Endothelial cell of umbilical vein (primary cell): ENCODE results near the gene LPP. TPM values are rescaled to one million over a fixed set of nuclear protein-coding genes. Genes with fewer than 3 reads are reported as not detected.

Source experiments
- BruUV-seq: library from RNA; stranded (reverse); fragments of 400-500 nt; replicated peaks from 2 replicates; lab custom pipeline; 2021; lab: Mats Ljungman, UMichigan
- CTCF ChIA-PET: fragments of 300-600, 350-600 bp; sonication (Branson Sonifier 250); formaldehyde crosslinking; loops from one replicate; lab custom pipeline; 2021; ENCODE audit warnings: antibody characterized with exemption, inconsistent platforms; lab: Charles Lee
- POLR2A ChIA-PET: fragments of 300-600, 350-600 bp; sonication (Branson Sonifier 250); formaldehyde crosslinking; loops from one replicate; lab custom pipeline; 2021; ENCODE audit warnings: antibody characterized with exemption, inconsistent platforms; lab: Charles Lee
- DNase-seq: peaks from one replicate; pipeline ENCODE4 v3.0.0-alpha.2; 2011; ENCODE audit warnings: low read depth, low spot score
- FAIRE-seq: peaks from 2 replicates; lab custom pipeline; 2011; peaks lifted over from hg19 to GRCh38; lab: Jason Lieb, UNC
- H2AFZ ChIP-seq: 2 replicates; pipeline ENCODE4 v1.6.0; 2012; ENCODE audit warnings: low read depth, low read length, control low read depth, inconsistent platforms
- H3K27ac ChIP-seq: 2 replicates; pipeline ENCODE4 v1.5.1; 2011; ENCODE audit warnings: low read depth, mild to moderate bottlenecking, control low read depth, low read length, moderate library complexity; ENCODE audit not compliant: insufficient read depth
- H3K27me3 ChIP-seq, 2 experiments: 2 replicates each; pipeline versions ENCODE4 v1.6.0 to v1.6.1; 2011; ENCODE audit warnings: low read length in 2 of 2, mixed read lengths in 1 of 2; ENCODE audit not compliant: control insufficient read depth in 2 of 2, insufficient read depth in 2 of 2
- H3K36me3 ChIP-seq, 2 experiments: 2 replicates in 1 of 2; 3 replicates in 1 of 2; pipeline ENCODE4 v1.5.1; 2011; ENCODE audit warnings: low read length in 2 of 2, mild to moderate bottlenecking in 1 of 2, moderate library complexity in 1 of 2; ENCODE audit not compliant: control insufficient read depth in 2 of 2, insufficient read depth in 2 of 2; ENCODE audit errors: extremely low read depth in 1 of 2
- H3K4me1 ChIP-seq: 3 replicates; pipeline ENCODE4 v1.5.1; 2011; ENCODE audit warnings: mild to moderate bottlenecking, low read length; ENCODE audit not compliant: control insufficient read depth, insufficient read depth; ENCODE audit errors: extremely low read depth
- H3K4me2 ChIP-seq: 2 replicates; pipeline ENCODE4 v1.6.1; 2011; ENCODE audit warnings: low read length, control low read depth, mixed read lengths; ENCODE audit not compliant: insufficient read depth
- H3K4me3 ChIP-seq, 3 experiments: fragments of 200-600 bp in 1 of 3; sonication (generic), shearing (Covaris generic) in 1 of 3; replicated peaks in 1 of 3; 2 replicates each; pipeline ENCODE4 v1.5.1; 2011 to 2016; ENCODE audit warnings: control low read depth in 3 of 3, low read length in 3 of 3, mild to moderate bottlenecking in 2 of 3, inconsistent platforms in 1 of 3, low read depth in 1 of 3, moderate library complexity in 1 of 3; ENCODE audit not compliant: insufficient read depth in 1 of 3
- H3K79me2 ChIP-seq: 2 replicates; pipeline ENCODE4 v1.6.0; 2012; ENCODE audit warnings: low read length, inconsistent platforms; ENCODE audit not compliant: control insufficient read depth, insufficient read depth
- H3K9ac ChIP-seq: replicated peaks from 2 replicates; pipeline ENCODE3; 2011; ENCODE audit warnings: low read length, control low read depth; ENCODE audit not compliant: insufficient read depth; ENCODE audit errors: extremely low read depth
- H3K9me1 ChIP-seq: replicated peaks from 3 replicates; pipeline ENCODE4 v1.6.0; 2011; ENCODE audit warnings: mild to moderate bottlenecking, low read length; ENCODE audit not compliant: control insufficient read depth, insufficient read depth; ENCODE audit errors: extremely low read depth
- H3K9me3 ChIP-seq: replicated peaks from 2 replicates; pipeline ENCODE4 v1.5.1; 2012; ENCODE audit warnings: low read length, inconsistent platforms; ENCODE audit not compliant: control insufficient read depth, insufficient read depth
- H4K20me1 ChIP-seq: replicated peaks from 2 replicates; pipeline ENCODE3; 2011; ENCODE audit warnings: mild to moderate bottlenecking, low read length; ENCODE audit not compliant: control insufficient read depth, insufficient read depth; ENCODE audit errors: extremely low read depth
- EZH2 ChIP-seq: IDR thresholded peaks from 2 replicates; pipeline ENCODE4 v1.6.1; 2012; ENCODE audit warnings: borderline replicate concordance, low read depth, mild to moderate bottlenecking, moderate library complexity, low read length, inconsistent platforms; ENCODE audit not compliant: severe bottlenecking
- FOS ChIP-seq: IDR thresholded peaks from 2 replicates; pipeline ENCODE4 v1.6.1; 2011; ENCODE audit warnings: mild to moderate bottlenecking, low read length, moderate library complexity, borderline replicate concordance; ENCODE audit not compliant: insufficient read depth
- GATA2 ChIP-seq: IDR thresholded peaks from 2 replicates; pipeline ENCODE4 v1.7.0; 2011; ENCODE audit warnings: low read depth, mild to moderate bottlenecking, moderate library complexity, mixed read lengths, low read length; ENCODE audit not compliant: insufficient read length, insufficient read depth
- JUN ChIP-seq: IDR thresholded peaks from 2 replicates; pipeline ENCODE4 v1.6.1; 2011; ENCODE audit warnings: borderline replicate concordance, low read depth; ENCODE audit not compliant: insufficient read length, insufficient read depth
- MYC ChIP-seq: IDR thresholded peaks from one replicate; pipeline ENCODE4 v1.6.1; 2011; ENCODE audit warnings: mild to moderate bottlenecking, low read depth, low read length
- POLR2A ChIP-seq: IDR thresholded peaks from 2 replicates; pipeline ENCODE4 v1.6.1; 2012; ENCODE audit warnings: low read depth, mild to moderate bottlenecking, control low read depth, low read length
- dilution Hi-C: fragments of 300-500 bp; cut with MboI; formaldehyde crosslinking; loops from one replicate; pipeline ENCODE4 v1.15.0; 2019; ENCODE audit warnings: low sequenced_read_pairs; ENCODE audit not compliant: extremely low pct_ligation_motif_present
- intact Hi-C: fragments of 100-400 bp; cut with micrococcal nuclease; formaldehyde crosslinking; loops from one replicate; pipeline ENCODE4 v1.10.0; 2022
- polyA plus RNA-seq, 4 experiments: library from polyadenylated mRNA; depleted of rRNA in 3 of 4; stranded (reverse) in 3 of 4; unstranded in 1 of 4; fragments of >200 nt; gene quantifications; 2 replicates each; pipeline versions ENCODE4 v1.2.1 to v1.2.3, GENCODE V29; 2011 to 2012; ENCODE audit warnings: missing spikeins in 1 of 4
- total RNA-seq: library from RNA; stranded (reverse); gene quantifications from 2 replicates; pipeline ENCODE4 v1.2.3, GENCODE V29; 2021
- TF ChIP-seq, protein P1 (sequence below): IDR thresholded peaks from 2 replicates; pipeline ENCODE4 v1.6.1; 2011; ENCODE audit not compliant: insufficient read depth, insufficient read length
- TF ChIP-seq, protein P2 (sequence below), 2 donors: IDR thresholded peaks; 1 replicate in 1 of 2; 2 replicates in 1 of 2; pipeline ENCODE4 v1.5.1; 2011; ENCODE audit warnings: low read length in 2 of 2, mild to moderate bottlenecking in 2 of 2, moderate library complexity in 2 of 2, control low read depth in 1 of 2, inconsistent platforms in 1 of 2, low read depth in 1 of 2; ENCODE audit not compliant: insufficient read depth in 1 of 2; ENCODE audit errors: extremely low read depth in 1 of 2

The LPP gene
- total and polyA plus RNA-seq, 2 donors (not counting 3 experiments of a cell fraction or from before 2014, with no cell fraction given) = 16.9 to 153 TPM

GRCh38 chr3:188199386-188199785, 45.4 kb downstream of the LPP start:
- H3K9me3 ChIP-seq = no peaks in the 10 kb centered on the region
- dilution Hi-C loops (no loop called here), intact Hi-C loops (no loop called here)
- H4K20me1 ChIP-seq = no peaks in the 10 kb centered on the region
- no peak for FAIRE-seq
- no peaks in the 10 kb centered on the region for H3K27me3 ChIP-seq
- ChIA-PET CTCF (no interaction called here), POLR2A (no interaction called here)
- H3K4me1 ChIP-seq = peaks cover 19% of the 10 kb centered on the region
- no peak overlapping the region for H3K4me2 ChIP-seq
- H3K79me2 ChIP-seq = peaks cover 63% of the 10 kb centered on the region
- H3K9ac ChIP-seq = no peak overlapping the region
- no peak overlapping the region for H3K27ac ChIP-seq
- TF ChIP-seq GATA2 (no peak), MYC (no peak), JUN (no peak), FOS (no peak), POLR2A (no peak), EZH2 (no peak)
- TF ChIP-seq, protein P1, sequence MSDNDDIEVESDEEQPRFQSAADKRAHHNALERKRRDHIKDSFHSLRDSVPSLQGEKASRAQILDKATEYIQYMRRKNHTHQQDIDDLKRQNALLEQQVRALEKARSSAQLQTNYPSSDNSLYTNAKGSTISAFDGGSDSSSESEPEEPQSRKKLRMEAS = no peak
- TF ChIP-seq, protein P2, sequence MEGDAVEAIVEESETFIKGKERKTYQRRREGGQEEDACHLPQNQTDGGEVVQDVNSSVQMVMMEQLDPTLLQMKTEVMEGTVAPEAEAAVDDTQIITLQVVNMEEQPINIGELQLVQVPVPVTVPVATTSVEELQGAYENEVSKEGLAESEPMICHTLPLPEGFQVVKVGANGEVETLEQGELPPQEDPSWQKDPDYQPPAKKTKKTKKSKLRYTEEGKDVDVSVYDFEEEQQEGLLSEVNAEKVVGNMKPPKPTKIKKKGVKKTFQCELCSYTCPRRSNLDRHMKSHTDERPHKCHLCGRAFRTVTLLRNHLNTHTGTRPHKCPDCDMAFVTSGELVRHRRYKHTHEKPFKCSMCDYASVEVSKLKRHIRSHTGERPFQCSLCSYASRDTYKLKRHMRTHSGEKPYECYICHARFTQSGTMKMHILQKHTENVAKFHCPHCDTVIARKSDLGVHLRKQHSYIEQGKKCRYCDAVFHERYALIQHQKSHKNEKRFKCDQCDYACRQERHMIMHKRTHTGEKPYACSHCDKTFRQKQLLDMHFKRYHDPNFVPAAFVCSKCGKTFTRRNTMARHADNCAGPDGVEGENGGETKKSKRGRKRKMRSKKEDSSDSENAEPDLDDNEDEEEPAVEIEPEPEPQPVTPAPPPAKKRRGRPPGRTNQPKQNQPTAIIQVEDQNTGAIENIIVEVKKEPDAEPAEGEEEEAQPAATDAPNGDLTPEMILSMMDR (IDR thresholded peaks at IDR 0.05; ENCODE audit: extremely low read depth in 1 of 2, insufficient read depth in 1 of 2, low read depth in 1 of 2, low read length in 2 of 2) = no peak
- H3K4me3 ChIP-seq = no peak overlapping the region
- H3K9me1 ChIP-seq = no peaks in the 10 kb centered on the region
- BruUV-seq = no TSS peak
- no peak for DNase-seq
- no peak overlapping the region for H2AFZ ChIP-seq
- no peaks in the 10 kb centered on the region for H3K36me3 ChIP-seq
